HCT116 (cell line): Measurements from ENCODE around the gene MAP2K4.

Source experiments
- MAX ChIP-seq: IDR thresholded peaks from 2 replicates; pipeline ENCODE4 v1.6.1; 2012
- REST ChIP-seq: IDR thresholded peaks from 2 replicates; pipeline ENCODE4 v1.6.1; 2012; ENCODE audit warnings: low read depth
- YY1 ChIP-seq: IDR thresholded peaks from 2 replicates; pipeline ENCODE4 v1.6.1; 2011; ENCODE audit warnings: low read length, low read depth, moderate library complexity, mild to moderate bottlenecking; ENCODE audit not compliant: insufficient replicate concordance; ENCODE audit errors: extremely low read depth

GRCh38 chr17:12070561-12070960, 49.9 kb downstream of the MAP2K4 start:
- TF ChIP-seq MAX = no peak
- TF ChIP-seq YY1 = no peak
- no peak for TF ChIP-seq REST
